Measurements from ENCODE around the gene GRHPR. TPM values are rescaled to one million over a fixed set of nuclear protein-coding genes. Genes with fewer than 3 reads are reported as not detected.

The GRHPR gene
- total and polyA plus RNA-seq, 8 donors: 75.2 to 120 (median 103) TPM

- ATAC-seq (peak; percentile 91), DNase-seq (peak in 2 of 4 donors; percentile 44 to 71)
- intact Hi-C loops (cut with DNase I): no loop called here
- no peaks in the 10 kb centered on the region for H3K9me3 ChIP-seq
- H3K4me3 ChIP-seq: no peak overlapping the region
- H3K4me1 ChIP-seq: peaks cover 4 to 6% of the 10 kb centered on the region in 2 donors
- TF ChIP-seq CTCF (IDR thresholded peaks at IDR 0.05): peak; percentile 76 to 83
- no peaks in the 10 kb centered on the region for H3K27me3 ChIP-seq
- H3K27ac ChIP-seq: no peak overlapping the region
- H3K36me3 ChIP-seq: no peaks in the 10 kb centered on the region
Observed at GRCh38 chr9:37415011-37415719, 7.3 kb upstream of the GRHPR start.

- H3K27me3 ChIP-seq: no peaks in the 10 kb centered on the region
- no peak overlapping the region for H3K27ac ChIP-seq
- DNase-seq (no peak), ATAC-seq (no peak)
- intact Hi-C loops (cut with DNase I): no loop called here
- H3K36me3 ChIP-seq: no peaks in the 10 kb centered on the region
- TF ChIP-seq CTCF (IDR thresholded peaks at IDR 0.05): no peak
- no peaks in the 10 kb centered on the region for H3K9me3 ChIP-seq
- peaks cover 9 to 14% of the 10 kb centered on the region in 2 donors for H3K4me1 ChIP-seq
- no peak overlapping the region for H3K4me3 ChIP-seq
Observed at GRCh38 chr9:37417252-37417803, 5.2 kb upstream of the GRHPR start.

GRCh38 chr9:37417857-37418618, 4.5 kb upstream of the GRHPR start:
- H3K4me1 ChIP-seq: peaks cover 9 to 15% of the 10 kb centered on the region in 2 donors
- no peak for TF ChIP-seq CTCF (IDR thresholded peaks at IDR 0.05)
- no peaks in the 10 kb centered on the region for H3K9me3 ChIP-seq

GRCh38 chr9:37419204-37419603, 3.3 kb upstream of the GRHPR start:
- DNase-seq (no peak), ATAC-seq (no peak)
- H3K4me1 ChIP-seq: peaks cover 20 to 27% of the 10 kb centered on the region in 2 donors
- H3K9me3 ChIP-seq: no peaks in the 10 kb centered on the region
- TF ChIP-seq CTCF (IDR thresholded peaks at IDR 0.05): no peak
- intact Hi-C loops (cut with DNase I): no loop called here
- H3K36me3 ChIP-seq: no peaks in the 10 kb centered on the region
- H3K27ac ChIP-seq: no peak overlapping the region
- no peaks in the 10 kb centered on the region for H3K27me3 ChIP-seq
- H3K4me3 ChIP-seq: no peak overlapping the region

More at GRCh38 chr9:37417857-37418618, 4.5 kb upstream of the GRHPR start:
- Histone ChIP-seq H3K27me3 (no peaks in the 10 kb centered on the region), H3K4me3 (no peak overlapping the region), H3K36me3 (no peaks in the 10 kb centered on the region), H3K27ac (no peak overlapping the region)
- intact Hi-C loops (cut with DNase I): no loop called here
- DNase-seq (no peak), ATAC-seq (no peak)

Data from left lung (tissue), 10 donors.